Spleen (tissue), 7 donors: ENCODE data around the gene ABHD12.

Source experiments
- CTCF ChIP-seq, 11 experiments: fragments of 200-600 bp in 7 of 11; fragments of 450-650 bp in 4 of 11; sonication (generic) in 4 of 11; IDR thresholded peaks in 8 of 11; conservative IDR thresholded peaks in 3 of 11; 1 replicate in 7 of 11; 2 replicates in 4 of 11; pipeline versions ENCODE4 v1.4.0 to v1.8.0; 2016 to 2021; ENCODE audit warnings: antibody characterized with exemption in 11 of 11, inconsistent platforms in 4 of 11, mild to moderate bottlenecking in 1 of 11
- POLR2A ChIP-seq, 3 donors: fragments of 450-650 bp; IDR thresholded peaks; one replicate each; pipeline ENCODE4 v1.5.1; 2017; ENCODE audit warnings: antibody characterized with exemption in 3 of 3, mild to moderate bottlenecking in 1 of 3
- POLR2AphosphoS5 ChIP-seq, 3 donors: sonication (generic); formaldehyde crosslinking; IDR thresholded peaks; one replicate each; pipeline ENCODE4 v1.5.1; 2017; ENCODE audit warnings: antibody characterized with exemption in 3 of 3
- donor health status: DM: no; HTN: no; CAD: no; lungs with moderate emphysema.
- donor health status: DM: no; HTN: no; CAD: no.
- donor health status: DM: no; HTN: no; CAD: no.

- TF ChIP-seq CTCF (IDR thresholded peaks at IDR 0.05 in 8 of 11, conservative IDR thresholded peaks at IDR 0.05 in 3 of 11) (no peak), POLR2A (IDR thresholded peaks at IDR 0.05) (no peak), POLR2AphosphoS5 (IDR thresholded peaks at IDR 0.05) (no peak)
These were observed 13.7 kb downstream of the ABHD12 start for GRCh38 chr20:25376886-25377285.
